HG03575 (cell line): Measurements from ENCODE around the gene DHX58.
"Not testable (repeated sequence)": the region's sequence is repeated elsewhere in the genome, so short reads cannot be mapped to it uniquely, and the experiment has no call there.

Experiments used
- ATAC-seq: cut with Tn5 transposase; IDR thresholded peaks from one replicate; pipeline ENCODE4 v1.9.1; 2021; ENCODE audit not compliant: unreplicated experiment, insufficient number of reproducible peaks, low FRiP score; ENCODE audit errors: extremely low read depth

DHX58 gene

GRCh38 chr17:42112552-42113176, at the start of gene DHX58:
TSS of gene DHX58 (minus strand) at chr17:42112714. CDS start at chr17:42111892, 822 bp downstream.
- no peak for ATAC-seq

DNA sequence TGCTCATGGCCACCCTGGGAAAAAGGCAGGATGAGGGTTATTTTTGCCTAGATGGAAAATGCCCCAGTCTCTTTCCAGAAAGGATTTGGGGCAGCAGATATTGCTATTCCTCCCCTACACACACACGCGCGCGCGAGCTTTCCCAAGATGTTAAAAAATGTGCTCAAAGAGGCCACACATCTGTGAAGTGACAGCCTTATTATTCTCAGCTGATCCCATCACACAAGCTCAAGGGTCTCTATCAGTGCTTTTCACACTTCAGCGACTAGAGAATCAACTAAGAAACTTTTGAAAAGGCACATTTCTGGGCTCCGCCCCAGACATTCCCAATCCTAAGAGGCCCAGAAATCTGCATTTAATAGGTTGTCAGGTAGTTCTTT, 48.0 kb upstream of the DHX58 start:
- no peak for ATAC-seq

DNA sequence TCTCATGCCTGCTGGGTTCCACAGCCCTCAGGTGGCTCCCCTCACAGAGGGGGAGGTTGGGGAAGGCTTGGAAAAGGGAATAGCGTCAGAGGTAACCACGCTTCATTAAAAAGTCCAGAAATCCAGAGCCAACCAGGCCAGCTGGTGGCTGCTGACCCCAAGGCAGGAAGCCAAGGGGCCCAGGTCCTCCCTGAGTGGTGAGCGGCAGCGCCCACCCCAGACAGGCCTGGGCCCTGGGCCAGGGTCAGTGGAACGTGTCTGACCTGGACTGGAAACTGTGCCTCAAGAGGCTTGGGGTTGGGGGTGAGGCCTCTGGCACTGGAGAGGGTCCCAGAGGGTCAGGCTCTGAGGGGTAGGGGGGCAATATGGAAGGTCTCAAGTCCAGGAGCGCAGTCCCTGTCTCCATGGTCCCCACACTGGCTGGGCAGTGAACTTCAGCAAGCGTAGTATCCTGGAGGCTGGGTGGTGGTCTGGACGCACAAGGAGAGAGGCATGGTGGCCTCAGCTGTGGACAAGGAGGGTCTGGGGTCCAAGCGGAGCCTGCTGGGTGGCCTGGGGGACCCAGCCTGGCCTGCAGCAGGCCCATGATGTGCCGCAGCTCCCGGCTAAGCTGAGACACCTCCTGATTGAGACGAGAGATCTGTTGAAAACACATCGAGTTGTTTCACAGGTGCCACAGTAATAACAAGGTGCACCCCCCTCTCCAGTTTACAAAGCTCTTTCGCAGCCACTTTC, 47.4 kb upstream of the DHX58 start:
- ATAC-seq = no peak

- no peak for ATAC-seq
Observed at GRCh38 chr17:42155614-42156045, 43.1 kb upstream of the DHX58 start.

GRCh38 chr17:42153919-42154742, 41.6 kb upstream of the DHX58 start:
- ATAC-seq = no peak

GRCh38 chr17:42146911-42147607, 34.5 kb upstream of the DHX58 start:
- no peak for ATAC-seq

DNA sequence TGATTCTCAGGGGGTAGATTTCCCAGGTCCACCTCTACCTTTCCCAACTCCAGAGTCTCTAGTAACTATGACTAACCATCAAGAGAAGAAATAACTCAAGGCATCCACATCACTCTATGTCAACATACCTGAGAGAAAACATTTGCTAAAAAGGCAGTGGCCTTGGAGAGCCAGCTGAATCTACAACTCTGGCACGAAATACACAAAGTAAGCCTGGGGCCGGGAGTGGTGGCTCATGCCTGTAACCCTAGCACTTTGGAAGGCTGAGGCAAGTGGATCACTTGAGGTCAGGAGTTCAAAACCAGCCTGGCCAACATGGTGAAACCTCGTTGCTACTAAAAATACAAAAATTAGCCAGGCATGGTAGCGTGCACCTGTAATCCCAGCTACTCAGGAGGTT, 30.6 kb upstream of the DHX58 start:
- not testable (repeated sequence) for ATAC-seq

- no peak for ATAC-seq
Observed at GRCh38 chr17:42142371-42142896, 29.9 kb upstream of the DHX58 start.

DNA sequence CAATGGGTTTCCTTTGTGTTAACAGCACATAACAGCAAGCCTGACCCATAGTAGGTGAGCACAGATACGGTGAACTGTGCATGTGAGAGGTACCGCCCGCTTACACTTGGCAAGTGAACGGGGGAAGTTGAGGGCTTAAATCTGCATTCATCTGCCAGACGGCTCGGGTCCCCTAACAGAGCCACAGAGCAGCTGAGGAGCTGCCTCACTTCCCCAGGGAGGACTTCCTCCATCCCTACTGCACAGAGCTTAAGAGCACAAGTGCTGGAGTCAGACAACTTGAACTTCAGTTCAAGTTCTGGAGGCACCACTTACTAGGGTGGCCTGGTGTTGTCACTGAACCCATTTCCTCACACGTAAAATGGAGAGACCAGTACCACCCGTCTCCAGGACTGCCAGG, 28.9 kb upstream of the DHX58 start:
- no peak for ATAC-seq

- not testable (repeated sequence) for ATAC-seq
Observed at GRCh38 chr17:42140690-42141089, 28.2 kb upstream of the DHX58 start.

DNA sequence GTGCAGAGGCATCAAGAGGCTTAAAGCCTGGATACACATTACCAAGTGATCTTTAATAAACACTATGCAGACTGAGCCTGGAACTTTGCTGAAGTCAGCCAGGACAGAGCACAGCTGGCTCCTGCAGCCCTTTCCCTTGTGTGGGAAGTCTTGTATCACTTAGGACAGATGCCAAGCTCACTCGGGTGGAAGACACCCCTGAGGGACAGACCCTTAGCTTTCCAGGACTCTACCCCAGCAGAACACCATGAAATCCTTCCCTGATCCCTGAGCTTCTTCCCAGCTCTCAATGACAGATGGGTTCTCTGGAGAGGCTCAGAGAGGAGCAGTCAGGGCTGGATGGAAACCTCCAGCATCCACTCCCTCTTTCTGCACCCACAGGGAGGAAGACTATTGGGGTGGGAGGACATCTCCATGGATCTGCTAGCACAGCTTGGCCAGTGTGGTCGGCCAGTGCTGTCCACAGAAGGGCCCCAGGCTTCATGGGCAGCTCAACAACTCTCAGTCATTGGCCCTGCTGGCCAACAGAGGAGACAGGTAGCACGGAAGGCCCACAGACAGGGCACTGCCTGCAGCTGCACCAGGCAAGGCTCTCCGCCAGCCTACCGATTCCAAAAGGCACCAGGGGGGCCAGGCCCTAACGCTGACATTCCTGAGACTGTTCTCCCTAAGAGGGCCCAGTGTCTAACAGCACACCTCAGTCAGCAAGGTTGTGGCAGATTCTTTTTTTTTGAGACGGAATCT, 26.4 kb upstream of the DHX58 start:
- ATAC-seq = no peak

- ATAC-seq = no peak
Observed at GRCh38 chr17:42136654-42137051, 24.1 kb upstream of the DHX58 start.

- no peak for ATAC-seq
Observed at GRCh38 chr17:42135664-42136653, 23.4 kb upstream of the DHX58 start.

DNA sequence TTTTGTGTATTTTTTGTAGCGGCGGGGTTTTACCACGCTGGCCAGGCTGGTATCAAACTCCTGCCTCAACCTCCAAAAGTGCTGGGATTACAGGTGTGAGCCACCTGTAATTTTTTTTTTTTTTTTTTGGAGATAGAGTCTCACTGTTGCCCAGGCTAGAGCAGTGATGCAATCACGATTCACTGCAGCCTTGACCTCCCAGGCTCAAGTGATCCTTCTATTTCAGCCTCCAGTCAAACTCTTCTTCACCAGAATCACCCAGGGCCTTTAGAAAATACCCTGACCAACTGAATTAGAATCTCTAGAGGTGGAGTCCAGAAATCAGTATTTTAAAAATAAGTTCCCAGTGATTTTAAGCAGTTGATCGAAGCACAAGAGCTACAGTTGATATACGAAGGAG, 22.6 kb upstream of the DHX58 start:
- no peak for ATAC-seq

- ATAC-seq = no peak
Observed at GRCh38 chr17:42133461-42134041, 21.0 kb upstream of the DHX58 start.

DNA sequence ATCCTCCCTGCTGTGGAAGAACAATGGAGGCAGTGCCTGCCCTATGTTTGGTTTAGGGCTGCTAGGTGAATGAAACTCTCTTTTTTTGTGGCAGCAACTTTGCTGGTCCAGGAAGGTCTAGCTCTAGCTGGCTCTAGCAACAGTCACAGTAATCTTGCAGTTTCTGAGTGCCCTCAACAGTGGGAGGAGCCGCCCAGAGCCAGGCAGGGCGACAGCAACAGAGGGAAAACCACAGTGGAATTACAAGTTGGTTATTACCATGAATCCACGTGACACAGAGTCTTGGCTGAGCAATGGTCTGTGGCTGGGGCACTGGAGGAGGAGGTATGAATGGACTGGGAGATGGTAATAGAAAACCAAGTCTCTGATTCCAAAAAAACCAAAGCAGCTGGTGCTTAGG, 20.4 kb upstream of the DHX58 start:
- ATAC-seq = no peak

GRCh38 chr17:42131981-42132432, 19.5 kb upstream of the DHX58 start:
- ATAC-seq = no peak
